ENCODE results near the gene CCNL2.

CCNL2 gene

DNA sequence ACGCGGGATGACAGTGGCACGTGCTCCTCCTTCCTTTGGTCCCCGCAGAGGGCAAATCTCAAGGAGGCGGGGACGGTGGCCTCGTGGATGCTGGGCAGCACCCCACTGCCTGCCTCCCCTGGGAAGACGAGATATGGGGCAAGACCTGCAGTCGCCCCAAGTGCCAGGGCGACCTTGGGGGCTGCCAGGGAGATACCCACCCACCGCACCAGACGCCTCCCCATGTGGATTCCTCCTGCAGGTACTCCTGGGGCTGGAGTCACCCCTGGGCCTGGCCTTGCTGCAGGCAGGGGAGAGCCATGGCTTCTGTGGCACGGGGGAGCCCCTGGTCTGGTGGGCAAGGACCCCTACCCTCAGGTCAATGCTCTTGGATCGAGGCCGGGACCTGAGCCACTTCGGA is 18.3 kb downstream of the CCNL2 start:
- H3K4me2 ChIP-seq: no peak overlapping the region
- H3K36me3 ChIP-seq (ENCODE audit: insufficient read depth): no peaks in the 10 kb centered on the region; the same call in 1 of the 2 replicates
- no peaks in the 10 kb centered on the region for H3K27me3 ChIP-seq (ENCODE audit: insufficient read depth, low read depth)
- TF ChIP-seq, protein P1, sequence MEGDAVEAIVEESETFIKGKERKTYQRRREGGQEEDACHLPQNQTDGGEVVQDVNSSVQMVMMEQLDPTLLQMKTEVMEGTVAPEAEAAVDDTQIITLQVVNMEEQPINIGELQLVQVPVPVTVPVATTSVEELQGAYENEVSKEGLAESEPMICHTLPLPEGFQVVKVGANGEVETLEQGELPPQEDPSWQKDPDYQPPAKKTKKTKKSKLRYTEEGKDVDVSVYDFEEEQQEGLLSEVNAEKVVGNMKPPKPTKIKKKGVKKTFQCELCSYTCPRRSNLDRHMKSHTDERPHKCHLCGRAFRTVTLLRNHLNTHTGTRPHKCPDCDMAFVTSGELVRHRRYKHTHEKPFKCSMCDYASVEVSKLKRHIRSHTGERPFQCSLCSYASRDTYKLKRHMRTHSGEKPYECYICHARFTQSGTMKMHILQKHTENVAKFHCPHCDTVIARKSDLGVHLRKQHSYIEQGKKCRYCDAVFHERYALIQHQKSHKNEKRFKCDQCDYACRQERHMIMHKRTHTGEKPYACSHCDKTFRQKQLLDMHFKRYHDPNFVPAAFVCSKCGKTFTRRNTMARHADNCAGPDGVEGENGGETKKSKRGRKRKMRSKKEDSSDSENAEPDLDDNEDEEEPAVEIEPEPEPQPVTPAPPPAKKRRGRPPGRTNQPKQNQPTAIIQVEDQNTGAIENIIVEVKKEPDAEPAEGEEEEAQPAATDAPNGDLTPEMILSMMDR (conservative IDR thresholded peaks at IDR 0.05; ENCODE audit: low read depth, low read length): no peak
- H3K79me2 ChIP-seq (ENCODE audit: insufficient read depth, low read depth): no peaks in the 10 kb centered on the region
- no peaks in the 10 kb centered on the region for H3K4me1 ChIP-seq (ENCODE audit: low read depth, poor library complexity, severe bottlenecking)
- no peak overlapping the region for H3K4me3 ChIP-seq (IDR thresholded peaks at IDR 0.05; ENCODE audit: insufficient read depth, low read depth, low read length)
- no peak overlapping the region for H3K9ac ChIP-seq
- no peaks in the 10 kb centered on the region for H4K20me1 ChIP-seq (ENCODE audit: insufficient read depth)
- H2AFZ ChIP-seq (ENCODE audit: low read depth): no peak overlapping the region
- H3K27ac ChIP-seq: no peak overlapping the region

DNA sequence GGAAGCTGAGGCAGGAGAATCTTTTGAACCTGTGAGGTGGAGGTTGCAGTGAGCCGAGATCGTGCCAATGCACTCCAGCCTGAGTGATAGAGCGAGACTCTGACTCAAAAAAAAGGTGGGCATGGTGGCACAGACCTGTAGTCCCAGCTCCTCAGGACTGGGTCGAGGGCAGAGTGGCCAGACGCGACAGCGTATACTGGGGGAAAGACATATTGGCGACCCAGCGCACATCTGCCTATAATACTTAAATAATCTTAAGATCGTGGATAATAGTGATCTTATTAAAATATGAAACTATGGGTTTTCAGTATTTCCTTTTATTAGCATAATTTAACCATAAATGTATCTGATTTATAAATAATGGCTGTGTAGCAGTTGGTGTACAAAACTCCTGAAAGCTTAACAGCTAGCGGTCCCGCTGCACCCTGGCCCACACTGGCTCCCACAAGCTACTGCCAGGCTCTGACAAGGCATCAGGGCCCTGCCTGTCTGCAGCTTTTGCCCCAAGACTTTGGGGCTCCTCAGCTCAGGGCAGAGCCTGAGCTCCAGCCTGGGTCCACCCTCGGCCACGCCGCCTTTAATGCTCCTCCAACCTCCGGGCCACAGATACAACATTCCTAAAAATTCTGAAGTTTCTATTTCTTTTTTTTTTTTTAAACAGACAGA is 21.5 kb downstream of the CCNL2 start:
- Histone ChIP-seq H3K4me3 (IDR thresholded peaks at IDR 0.05; ENCODE audit: insufficient read depth, low read depth, low read length) (no peak overlapping the region), H3K4me2 (no peak overlapping the region), H2AFZ (ENCODE audit: low read depth) (no peak overlapping the region)

DNA sequence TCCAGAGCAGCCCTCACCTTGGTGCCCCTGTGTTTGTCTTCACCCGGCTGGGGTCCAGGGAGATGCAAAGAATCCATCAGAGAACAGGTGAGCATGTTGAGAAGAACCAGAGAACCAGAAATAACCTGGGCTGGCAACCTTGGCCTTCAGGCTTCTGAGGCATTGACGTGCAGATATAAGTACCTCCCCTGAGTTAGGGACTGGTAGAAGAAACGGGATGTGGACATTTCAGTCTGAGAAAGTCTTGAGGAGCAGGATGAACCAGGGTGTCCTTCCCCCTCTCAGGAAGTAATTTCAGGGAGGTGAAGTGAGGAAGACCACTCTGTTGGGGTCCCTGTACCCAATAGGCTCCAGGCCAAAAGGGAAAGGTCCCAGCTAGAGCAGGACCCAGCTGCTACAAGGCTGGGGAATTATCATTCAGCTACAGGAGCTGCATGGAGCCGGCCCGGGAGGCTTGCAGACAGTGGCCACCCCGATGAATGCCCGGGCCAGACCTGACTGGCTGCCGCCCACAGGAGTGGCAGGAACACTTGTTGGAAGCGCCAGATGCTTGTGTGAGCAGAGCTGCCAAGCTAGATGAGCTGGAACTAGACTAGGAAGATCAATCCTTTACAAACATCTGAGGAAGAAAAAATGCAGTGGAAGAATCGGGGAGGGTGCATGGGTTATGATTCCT is 22.4 kb downstream of the CCNL2 start:
- no peak overlapping the region for H3K9ac ChIP-seq

More for the DNA sequence above, 21.5 kb downstream of the CCNL2 start:
- no peak overlapping the region for H3K27ac ChIP-seq
- TF ChIP-seq, protein P1 (conservative IDR thresholded peaks at IDR 0.05; ENCODE audit: low read depth, low read length): no peak
- no peaks in the 10 kb centered on the region for H3K36me3 ChIP-seq (ENCODE audit: insufficient read depth)
- peaks cover 22% of the 10 kb centered on the region for H3K79me2 ChIP-seq (ENCODE audit: insufficient read depth, low read depth)
- H3K9ac ChIP-seq: no peak overlapping the region
- no peaks in the 10 kb centered on the region for H3K27me3 ChIP-seq (ENCODE audit: insufficient read depth, low read depth)
- H3K4me1 ChIP-seq (ENCODE audit: low read depth, poor library complexity, severe bottlenecking): peaks cover 14% of the 10 kb centered on the region
- no peaks in the 10 kb centered on the region for H4K20me1 ChIP-seq (ENCODE audit: insufficient read depth)

DNA sequence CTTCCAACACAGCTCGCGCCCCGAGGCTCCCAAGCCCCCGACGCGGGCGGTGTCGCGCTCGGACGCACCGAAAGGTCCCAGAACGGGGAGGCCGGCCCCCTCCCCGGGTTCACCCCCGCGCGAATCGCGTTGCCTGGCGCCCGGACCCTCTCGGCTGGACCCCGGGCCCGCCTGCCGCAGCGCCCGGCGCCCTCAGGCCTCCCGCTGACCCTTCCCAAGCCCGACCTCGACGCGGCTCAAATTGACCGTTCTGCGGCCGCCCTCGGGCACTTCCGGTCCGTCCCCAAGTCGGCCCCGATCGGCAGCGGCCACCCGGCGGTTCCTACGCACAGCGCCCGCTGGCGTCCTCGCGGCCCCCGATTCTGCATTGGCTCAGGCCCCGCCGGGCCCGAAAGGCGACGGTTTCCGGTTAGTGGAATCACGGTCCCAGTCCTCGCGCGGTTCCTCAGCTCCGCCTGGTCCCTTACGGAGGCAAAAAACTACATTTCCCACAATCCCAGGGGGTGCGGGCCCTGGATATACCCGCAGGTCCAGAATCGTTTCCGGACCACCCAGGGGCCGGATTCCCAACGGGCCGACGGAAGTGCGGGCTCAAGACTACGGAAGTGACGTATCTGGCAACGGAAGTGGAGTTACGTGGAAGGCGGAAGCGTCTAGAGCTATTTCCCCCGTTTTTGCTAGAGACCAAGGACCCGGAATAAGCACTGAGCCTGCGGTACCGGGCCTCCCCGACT is 24.0 kb downstream of the CCNL2 start, which contains the start of gene AURKAIP1:
TSS of gene AURKAIP1 (minus strand) at position 279 of the 734 bp plus-strand sequence. CDS start 451 bp downstream, outside the sequence.
- Histone ChIP-seq H2AFZ (ENCODE audit: low read depth) (peak within 1 kb of the TSS; percentile 64), H3K4me1 (ENCODE audit: low read depth, poor library complexity, severe bottlenecking) (peaks cover 40% of the 10 kb centered on the region), H3K27me3 (ENCODE audit: insufficient read depth, low read depth) (no peaks in the 10 kb centered on the region), H3K9ac (peak within 1 kb of the TSS; percentile 79), H3K36me3 (ENCODE audit: insufficient read depth) (no peaks in the 10 kb centered on the region), H3K27ac (peak within 1 kb of the TSS; percentile 63), H4K20me1 (ENCODE audit: insufficient read depth) (no peaks in the 10 kb centered on the region), H3K4me2 (peak within 1 kb of the TSS; percentile 96), H3K4me3 (IDR thresholded peaks at IDR 0.05; ENCODE audit: insufficient read depth, low read depth, low read length) (peak within 1 kb of the TSS; percentile 89), H3K79me2 (ENCODE audit: insufficient read depth, low read depth) (peaks cover 25% of the 10 kb centered on the region)
- TF ChIP-seq, protein P1 (conservative IDR thresholded peaks at IDR 0.05; ENCODE audit: low read depth, low read length): peak; percentile 28; the same call in 1 of the 2 replicates

More for the DNA sequence above, 22.4 kb downstream of the CCNL2 start:
- Histone ChIP-seq H3K4me1 (ENCODE audit: low read depth, poor library complexity, severe bottlenecking) (peaks cover 24% of the 10 kb centered on the region), H3K36me3 (ENCODE audit: insufficient read depth) (no peaks in the 10 kb centered on the region), H3K27ac (no peak overlapping the region), H3K27me3 (ENCODE audit: insufficient read depth, low read depth) (no peaks in the 10 kb centered on the region), H2AFZ (ENCODE audit: low read depth) (no peak overlapping the region), H3K79me2 (ENCODE audit: insufficient read depth, low read depth) (peaks cover 25% of the 10 kb centered on the region), H4K20me1 (ENCODE audit: insufficient read depth) (no peaks in the 10 kb centered on the region), H3K4me2 (no peak overlapping the region), H3K4me3 (IDR thresholded peaks at IDR 0.05; ENCODE audit: insufficient read depth, low read depth, low read length) (no peak overlapping the region)
- TF ChIP-seq, protein P1 (conservative IDR thresholded peaks at IDR 0.05; ENCODE audit: low read depth, low read length): no peak

Data from KMS-11 (cell line).